Right lobe of liver (tissue), 4 donors: ENCODE results near the gene PDCD4.

Experiments used
- CTCF ChIP-seq, 4 donors: fragments of 200-600 bp in 3 of 4; fragments of 450-650 bp in 1 of 4; IDR thresholded peaks; one replicate each; pipeline versions ENCODE4 v1.5.1 to v1.8.0; 2016 to 2022; ENCODE audit warnings: antibody characterized with exemption in 4 of 4, mild to moderate bottlenecking in 2 of 4
- POLR2A ChIP-seq: fragments of 450-650 bp; IDR thresholded peaks from one replicate; pipeline ENCODE4 v1.6.1; 2017; ENCODE audit warnings: antibody characterized with exemption, mild to moderate bottlenecking
- donor health status: DM: no; HTN: no; CAD: no.
- donor health status: DM: no; HTN: no; CAD: no.
- donor health status: DM: no; HTN: yes; CAD: no.

GRCh38 chr10:110883924-110884323, 12.2 kb downstream of the PDCD4 start:
- TF ChIP-seq CTCF (IDR thresholded peaks at IDR 0.05) = no peak
- TF ChIP-seq POLR2A = no peak
